Stimulated activated CD8-positive, alpha-beta memory T cell treated with anti-CD3 and anti-CD28 coated beads, Interleukin-4, amount 100 ng/mL, for 4 hours (primary cell): ENCODE data around the gene FAM163B.
"Not testable (repeated sequence)": the region's sequence is repeated elsewhere in the genome, so short reads cannot be mapped to it uniquely, and the experiment has no call there.

Source experiments
- DNase-seq, 2 donors: peaks; one replicate each; pipeline ENCODE4 v3.0.0-alpha.2; 2020; ENCODE audit warnings: low read depth in 2 of 2, low spot score in 1 of 2

The FAM163B gene

GRCh38 chr9:133640160-133640559 is 31.0 kb upstream of the FAM163B start:
- DNase-seq = no peak

- DNase-seq = no peak
These were observed 30.4 kb upstream of the FAM163B start for GRCh38 chr9:133639613-133640012.

- no peak for DNase-seq
These were observed 29.5 kb upstream of the FAM163B start for GRCh38 chr9:133638711-133639110.

- no peak for DNase-seq
These were observed 28.9 kb upstream of the FAM163B start for GRCh38 chr9:133638076-133638475.

GRCh38 chr9:133637451-133638055 is 28.4 kb upstream of the FAM163B start:
- no peak for DNase-seq

- no peak for DNase-seq
These were observed 27.7 kb upstream of the FAM163B start for GRCh38 chr9:133636902-133637301.

GRCh38 chr9:133635533-133636531 is 26.6 kb upstream of the FAM163B start, which contains the start of gene DBH:
Gene DBH, plus strand, starts transcription at chr9:133636363. Its CDS starts 9 bp downstream, at chr9:133636372.
- no peak for DNase-seq

GRCh38 chr9:133635098-133635497 is 25.9 kb upstream of the FAM163B start:
- DNase-seq = no peak

GRCh38 chr9:133634081-133634691 is 25.0 kb upstream of the FAM163B start:
- no peak for DNase-seq

GRCh38 chr9:133633681-133634080 is 24.5 kb upstream of the FAM163B start:
- no peak for DNase-seq

GRCh38 chr9:133632806-133633680 is 23.9 kb upstream of the FAM163B start:
- DNase-seq = no peak

- no peak for DNase-seq
These were observed 21.9 kb upstream of the FAM163B start for GRCh38 chr9:133631111-133631510.

GRCh38 chr9:133629221-133630110 is 20.3 kb upstream of the FAM163B start:
- DNase-seq = no peak

GRCh38 chr9:133628766-133629165 is 19.6 kb upstream of the FAM163B start:
- DNase-seq = no peak

- no peak for DNase-seq
These were observed 18.2 kb upstream of the FAM163B start for GRCh38 chr9:133627341-133627740.

- not testable (repeated sequence) for DNase-seq
These were observed 16.8 kb upstream of the FAM163B start for GRCh38 chr9:133626008-133626407.

GRCh38 chr9:133622555-133622954 is 13.4 kb upstream of the FAM163B start:
- no peak for DNase-seq

- DNase-seq = no peak
These were observed 12.6 kb upstream of the FAM163B start for GRCh38 chr9:133621725-133622267.

- peak in 1 of 2 donors; percentile 32 for DNase-seq
These were observed 10.6 kb upstream of the FAM163B start for GRCh38 chr9:133619791-133620190.
